Common myeloid progenitor, CD34-positive (primary cell): ENCODE data around the gene SDCBP2.

Experiments
- CTCF ChIA-PET: fragments of 350-600 bp; sonication (Branson Sonifier 250); formaldehyde crosslinking; loops from one replicate; lab custom pipeline; 2021; ENCODE audit warnings: antibody characterized with exemption; lab: Charles Lee
- POLR2A ChIA-PET: fragments of 350-600 bp; sonication (Branson Sonifier 250); formaldehyde crosslinking; loops from one replicate; lab custom pipeline; 2021; ENCODE audit warnings: antibody characterized with exemption; lab: Charles Lee
- DNase-seq, 3 donors: peaks; one replicate each; pipeline versions ENCODE4 v3.0.0 to v3.0.0-alpha.2; 2013
- H3K27ac ChIP-seq, 2 experiments: 1 replicate in 1 of 2; 2 replicates in 1 of 2; pipeline ENCODE4 v1.7.0; 2013; ENCODE audit warnings: inconsistent platforms in 2 of 2, low read length in 2 of 2, mild to moderate bottlenecking in 2 of 2, low read depth in 1 of 2, moderate library complexity in 1 of 2; ENCODE audit not compliant: severe bottlenecking in 2 of 2, insufficient read depth in 1 of 2, poor library complexity in 1 of 2
- H3K27me3 ChIP-seq, 5 experiments: replicated peaks in 2 of 5; 1 replicate in 3 of 5; 2 replicates in 2 of 5; pipeline versions ENCODE4 v1.6.1 to v1.7.0; 2013; ENCODE audit warnings: low read length in 4 of 5, mild to moderate bottlenecking in 2 of 5, moderate library complexity in 2 of 5, inconsistent platforms in 1 of 5; ENCODE audit not compliant: insufficient read depth in 5 of 5, control insufficient read depth in 4 of 5
- H3K36me3 ChIP-seq, 4 experiments: 1 replicate in 2 of 4; 2 replicates in 2 of 4; pipeline versions ENCODE4 v1.6.1 to v1.7.0; 2013; ENCODE audit warnings: low read length in 3 of 4, control low read depth in 1 of 4, mild to moderate bottlenecking in 1 of 4; ENCODE audit not compliant: control insufficient read depth in 4 of 4, insufficient read depth in 4 of 4
- H3K4me1 ChIP-seq, 4 experiments: 1 replicate in 3 of 4; 2 replicates in 1 of 4; pipeline versions ENCODE4 v1.6.1 to v1.7.1; 2013; ENCODE audit warnings: low read length in 3 of 4, mild to moderate bottlenecking in 3 of 4, control low read depth in 1 of 4, inconsistent platforms in 1 of 4, moderate library complexity in 1 of 4; ENCODE audit not compliant: control insufficient read depth in 4 of 4, insufficient read depth in 4 of 4; ENCODE audit errors: control extremely low read depth in 1 of 4
- H3K4me3 ChIP-seq, 7 experiments: 1 replicate in 4 of 7; 2 replicates in 3 of 7; pipeline versions ENCODE4 v1.5.1 to v1.7.0; 2013; ENCODE audit warnings: mild to moderate bottlenecking in 7 of 7, low read length in 6 of 7, moderate library complexity in 6 of 7, inconsistent platforms in 2 of 7, low read depth in 2 of 7, control low read depth in 1 of 7; ENCODE audit not compliant: insufficient read depth in 4 of 7, control insufficient read depth in 1 of 7; ENCODE audit errors: extremely low read depth in 1 of 7
- H3K9me3 ChIP-seq, 5 experiments: 1 replicate in 4 of 5; 2 replicates in 1 of 5; pipeline versions ENCODE4 v1.6.1 to v1.7.1; 2013; ENCODE audit warnings: low read length in 4 of 5, mild to moderate bottlenecking in 2 of 5, inconsistent platforms in 1 of 5, low read depth in 1 of 5, moderate library complexity in 1 of 5; ENCODE audit not compliant: control insufficient read depth in 4 of 5, insufficient read depth in 2 of 5; ENCODE audit errors: control extremely low read depth in 1 of 5
- WGBS: methylation state at CpG from one replicate; pipeline ENCODE4 v1.1.5; 2013; ENCODE audit not compliant: insufficient coverage; 5-methylcytosine and 5-hydroxymethylcytosine counted together

Gene SDCBP2

DNA sequence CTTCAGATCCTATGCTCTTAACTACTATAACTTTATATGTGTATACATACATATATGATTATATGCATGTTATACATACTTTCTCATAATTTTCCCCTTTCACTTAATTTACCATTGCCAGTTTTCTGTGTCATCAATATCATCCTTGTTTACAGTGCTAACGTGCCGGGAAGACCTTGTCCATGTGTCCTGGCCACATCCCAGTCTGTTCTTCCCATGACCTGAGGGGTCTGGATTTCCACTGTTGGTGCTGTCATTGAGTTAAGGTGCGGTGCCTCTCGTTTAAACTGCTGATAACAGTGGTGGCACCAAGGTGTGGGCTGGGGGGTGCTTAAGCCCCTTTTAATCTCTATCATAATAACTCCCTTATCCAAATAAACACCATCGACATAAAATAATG, 8.5 kb upstream of the SDCBP2 start:
- peaks cover 0 to 12% (median 10%) of the 10 kb centered on the region in 4 experiments for H3K4me1 ChIP-seq

DNA sequence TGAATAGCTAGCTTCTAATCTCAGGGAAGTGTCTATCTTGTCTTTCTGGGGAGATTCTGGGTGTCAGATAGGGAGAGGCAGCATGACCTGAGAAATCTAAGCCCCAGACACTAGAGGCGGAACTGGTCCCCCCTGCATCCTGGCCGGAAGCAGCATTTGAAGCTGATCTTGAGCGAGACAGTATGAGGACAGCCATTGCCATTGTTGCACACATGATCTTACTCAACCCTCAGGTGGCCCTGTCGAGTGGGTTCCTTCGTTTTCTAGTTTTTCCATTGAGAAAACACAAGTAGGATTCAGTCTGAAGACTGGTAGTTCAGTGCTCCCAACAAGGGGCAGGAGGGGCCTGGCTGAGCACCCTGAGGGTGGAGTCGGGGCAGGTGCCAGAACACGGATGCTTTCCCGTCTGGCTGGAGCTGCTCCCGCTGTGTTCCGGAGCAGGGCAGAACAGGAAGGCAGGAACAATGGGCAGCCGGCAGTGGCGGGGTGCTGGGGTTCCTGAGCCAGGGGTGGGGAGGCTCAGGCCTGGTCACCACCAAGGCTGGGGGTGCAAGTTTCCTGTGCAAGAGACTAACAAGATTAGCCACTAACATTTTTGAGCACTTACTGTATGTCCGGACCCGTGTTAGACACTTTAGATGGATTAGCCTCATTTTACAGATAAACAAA, 7.9 kb upstream of the SDCBP2 start:
- Histone ChIP-seq H3K27ac (no peak overlapping the region), H3K27me3 (no peaks in the 10 kb centered on the region), H3K4me3 (peak overlapping the region in 3 of 7 experiments; percentile 34 to 59 (median 57)), H3K9me3 (no peaks in the 10 kb centered on the region), H3K36me3 (peaks cover 2 to 20% (median 16%) of the 10 kb centered on the region in 4 experiments), H3K4me1 (peaks cover 0 to 12% (median 10%) of the 10 kb centered on the region in 4 experiments)
- POLR2A ChIA-PET = interaction anchor here (0.7 kb wide), 1 partner anchor 12 kb away, joined by 3 read pairs; no protein-coding TSS in a partner anchor
- CTCF ChIA-PET = interaction anchor here (1.4 to 1.7 kb wide), 5 partner anchors 11 to 47 kb away, joined by 3 to 5 read pairs (median 4); no protein-coding TSS in a partner anchor
- WGBS = 23% methylated on average over 10 of the region's 14 CpGs
- DNase-seq = peak in 2 of 3 donors; percentile 54 to 63

More for the DNA sequence above, 8.5 kb upstream of the SDCBP2 start:
- ChIA-PET CTCF (interaction anchor here (1.4 kb wide), 2 partner anchors 10 to 47 kb away, joined by 3 to 4 read pairs; no protein-coding TSS in a partner anchor), POLR2A (no interaction called here)
- Histone ChIP-seq H3K27ac (no peak overlapping the region), H3K27me3 (no peaks in the 10 kb centered on the region), H3K9me3 (no peaks in the 10 kb centered on the region), H3K4me3 (no peak overlapping the region), H3K36me3 (peaks cover 2 to 20% (median 17%) of the 10 kb centered on the region in 4 experiments)
- 100% methylated on average over 3 of the region's 5 CpGs for WGBS
- DNase-seq = no peak

DNA sequence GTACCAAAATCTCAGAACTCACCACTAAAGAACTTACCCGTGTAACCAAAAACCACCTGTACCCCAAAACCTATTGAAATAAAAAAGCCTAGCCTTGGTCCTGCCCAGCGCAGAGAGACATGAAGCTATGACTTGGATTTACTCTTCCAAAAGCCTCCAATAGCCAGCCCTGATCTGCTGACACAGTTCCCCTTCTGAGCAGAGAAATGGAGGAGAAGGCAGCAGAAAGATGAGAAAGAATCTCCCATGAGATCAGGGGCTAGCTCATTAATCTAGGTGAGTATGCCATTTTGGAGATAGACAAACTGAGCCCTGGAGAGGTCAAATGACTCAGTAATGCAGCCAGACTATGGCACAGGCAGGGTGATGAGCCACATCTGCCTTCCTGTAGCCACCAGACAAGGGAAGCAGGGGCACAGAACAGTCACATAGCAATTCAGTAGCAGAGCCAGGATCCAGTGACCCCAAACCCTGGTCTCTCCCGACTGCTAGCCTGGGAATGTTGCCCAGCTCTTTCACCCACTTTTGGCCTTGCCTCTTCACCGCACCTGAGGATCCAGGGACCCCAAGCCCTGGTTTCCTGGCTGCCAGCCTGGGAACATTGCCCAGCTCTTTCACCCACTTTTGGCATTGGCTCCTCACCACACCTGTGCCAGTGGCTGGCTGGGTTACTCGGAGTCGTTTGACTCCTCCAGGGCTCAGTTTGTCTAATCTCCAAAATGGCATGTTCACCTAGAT, 7.2 kb upstream of the SDCBP2 start:
- ChIA-PET POLR2A (no interaction called here), CTCF (interaction anchor here (1.4 to 1.7 kb wide), 5 partner anchors 10 to 48 kb away, joined by 3 to 5 read pairs (median 4); no protein-coding TSS in a partner anchor)
- H3K27me3 ChIP-seq = no peaks in the 10 kb centered on the region
- H3K27ac ChIP-seq = no peak overlapping the region
- WGBS = 96% methylated on average over 4 of the region's 6 CpGs
- no peak for DNase-seq
- no peaks in the 10 kb centered on the region for H3K9me3 ChIP-seq
- peaks cover 0 to 12% (median 10%) of the 10 kb centered on the region in 4 experiments for H3K4me1 ChIP-seq
- no peak overlapping the region for H3K4me3 ChIP-seq
- peaks cover 2 to 23% (median 17%) of the 10 kb centered on the region in 4 experiments for H3K36me3 ChIP-seq

DNA sequence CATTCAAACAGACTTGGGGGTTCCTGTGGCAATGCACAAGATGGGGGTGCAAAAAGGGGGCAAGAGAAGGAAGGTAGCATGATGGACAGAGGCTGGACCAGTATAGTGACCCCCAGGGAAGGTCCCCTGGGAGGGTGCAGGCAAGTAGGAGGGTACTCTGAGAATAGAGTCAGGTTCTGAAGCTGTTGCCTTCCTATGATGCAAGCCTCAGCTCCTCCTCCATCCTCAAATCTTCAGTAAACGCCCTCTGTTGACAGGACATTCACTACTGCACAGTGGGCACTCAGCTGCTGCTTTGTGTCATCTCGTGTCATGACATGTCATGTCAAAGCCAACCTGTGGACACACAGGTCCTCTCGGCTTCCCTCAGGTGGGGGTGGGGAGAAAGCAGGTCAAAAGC, 5.8 kb upstream of the SDCBP2 start:
- CTCF ChIA-PET = interaction anchor here (1.2 kb wide), 1 partner anchor 114 kb away, joined by 4 read pairs; no protein-coding TSS in a partner anchor

DNA sequence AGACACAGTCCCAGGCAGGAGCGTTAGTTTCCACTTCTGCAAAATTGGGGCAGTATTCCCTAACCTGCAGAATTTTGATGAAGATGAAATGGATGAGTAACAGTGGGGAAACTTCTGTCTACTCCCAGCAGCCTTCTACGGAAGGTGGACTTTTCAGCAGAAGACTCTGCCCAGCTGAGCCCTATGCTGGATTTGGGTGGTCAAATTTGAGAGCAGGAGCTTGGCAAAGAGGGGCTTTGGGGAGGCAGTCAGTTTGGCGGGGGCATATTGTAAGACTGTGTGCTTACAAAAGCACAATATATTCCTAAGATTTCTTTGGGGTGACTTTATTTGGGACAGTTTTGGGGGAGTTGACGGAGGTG, 5.4 kb upstream of the SDCBP2 start:
- WGBS = 93% methylated on average over 2 of the region's 4 CpGs
- H3K4me1 ChIP-seq = peaks cover 0 to 14% (median 10%) of the 10 kb centered on the region in 4 experiments
- peaks cover 2 to 30% (median 21%) of the 10 kb centered on the region in 4 experiments for H3K36me3 ChIP-seq
- ChIA-PET POLR2A (no interaction called here), CTCF (interaction anchor here (1.2 kb wide), 1 partner anchor 115 kb away, joined by 4 read pairs; no protein-coding TSS in a partner anchor)
- no peak overlapping the region for H3K4me3 ChIP-seq
- H3K9me3 ChIP-seq = no peaks in the 10 kb centered on the region
- no peak overlapping the region for H3K27ac ChIP-seq
- no peak for DNase-seq
- H3K27me3 ChIP-seq = no peaks in the 10 kb centered on the region

More for the DNA sequence above, 5.8 kb upstream of the SDCBP2 start:
- no peak overlapping the region for H3K27ac ChIP-seq
- H3K27me3 ChIP-seq = no peaks in the 10 kb centered on the region
- H3K9me3 ChIP-seq = no peaks in the 10 kb centered on the region
- 93% methylated on average over 3 of the region's 3 CpGs for WGBS
- peaks cover 2 to 30% (median 21%) of the 10 kb centered on the region in 4 experiments for H3K36me3 ChIP-seq
- POLR2A ChIA-PET = no interaction called here
- H3K4me3 ChIP-seq = no peak overlapping the region
- peaks cover 0 to 14% (median 10%) of the 10 kb centered on the region in 4 experiments for H3K4me1 ChIP-seq
- no peak for DNase-seq

DNA sequence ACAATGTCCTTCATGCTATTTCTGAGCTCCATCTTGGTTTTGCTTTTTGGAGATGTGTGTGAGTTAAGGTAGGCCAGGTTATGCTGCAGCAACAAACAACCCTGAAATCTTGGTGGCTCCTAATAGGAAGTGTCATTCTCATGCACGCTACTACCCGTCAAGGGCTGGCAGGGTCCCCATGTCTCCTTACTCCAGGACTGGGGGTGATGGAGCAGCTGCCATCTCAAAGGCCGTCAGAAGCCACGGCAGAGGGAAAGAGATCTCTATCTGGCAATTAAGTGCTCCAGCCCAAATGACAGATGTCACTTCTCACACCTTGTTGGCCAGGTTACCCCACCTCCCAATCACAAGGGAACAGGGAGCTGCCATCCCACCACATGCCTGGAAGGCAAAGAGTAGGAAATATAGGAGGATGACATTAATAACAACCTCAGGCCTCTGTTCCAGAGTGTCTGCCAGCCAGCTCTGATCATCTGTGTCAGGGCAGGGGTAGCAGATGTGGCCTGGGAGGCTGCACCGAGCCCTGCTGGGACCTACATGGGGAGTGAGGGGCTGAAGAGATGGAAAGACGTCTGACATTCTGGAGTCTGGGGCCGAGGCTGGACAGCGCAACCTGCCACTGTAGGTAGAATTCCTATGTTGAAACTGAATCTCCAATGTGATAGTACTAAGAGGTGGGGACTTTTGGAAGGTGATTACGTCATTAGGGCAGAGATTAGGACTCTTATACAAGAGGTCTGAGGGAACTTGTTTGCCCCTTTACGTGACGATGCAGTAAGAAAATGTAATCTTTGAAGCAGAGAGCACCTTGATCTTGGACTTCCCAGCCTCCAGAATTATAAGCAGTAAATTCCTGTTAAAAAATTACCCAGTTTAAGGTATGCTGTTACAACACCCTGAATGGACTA, 4.8 kb upstream of the SDCBP2 start:
- Histone ChIP-seq H3K36me3 (peaks cover 2 to 34% (median 21%) of the 10 kb centered on the region in 4 experiments), H3K27me3 (no peaks in the 10 kb centered on the region), H3K4me1 (peaks cover 0 to 18% (median 10%) of the 10 kb centered on the region in 4 experiments), H3K9me3 (no peaks in the 10 kb centered on the region), H3K27ac (no peak overlapping the region), H3K4me3 (no peak overlapping the region)
- DNase-seq = no peak
- POLR2A ChIA-PET = no interaction called here
- CTCF ChIA-PET = interaction anchor here (0.7 to 1.3 kb wide), 5 partner anchors 19 to 115 kb away, joined by 3 to 4 read pairs (median 3); no protein-coding TSS in a partner anchor
- 94% methylated on average over 10 of the region's 11 CpGs for WGBS
